Spleen (tissue), 7 donors: ENCODE results near the gene TNFSF8.

Source experiments
- POLR2A ChIP-seq, 3 donors: fragments of 450-650 bp; IDR thresholded peaks; one replicate each; pipeline ENCODE4 v1.5.1; 2017; ENCODE audit warnings: antibody characterized with exemption in 3 of 3, mild to moderate bottlenecking in 1 of 3
- POLR2AphosphoS5 ChIP-seq, 3 donors: sonication (generic); formaldehyde crosslinking; IDR thresholded peaks; one replicate each; pipeline ENCODE4 v1.5.1; 2017; ENCODE audit warnings: antibody characterized with exemption in 3 of 3
- TF ChIP-seq, protein P1 (sequence below), 11 experiments: fragments of 200-600 bp in 7 of 11; fragments of 450-650 bp in 4 of 11; sonication (generic) in 4 of 11; IDR thresholded peaks in 8 of 11; conservative IDR thresholded peaks in 3 of 11; 1 replicate in 7 of 11; 2 replicates in 4 of 11; pipeline versions ENCODE4 v1.4.0 to v1.8.0; 2016 to 2021; ENCODE audit warnings: antibody characterized with exemption in 11 of 11, inconsistent platforms in 4 of 11, mild to moderate bottlenecking in 1 of 11
- donor health status: DM: no; HTN: no; CAD: no; lungs with moderate emphysema.
- donor health status: DM: no; HTN: no; CAD: no.
- donor health status: DM: no; HTN: no; CAD: no.

GRCh38 chr9:114906922-114907571, 23.3 kb downstream of the TNFSF8 start:
- TF ChIP-seq, protein P1, sequence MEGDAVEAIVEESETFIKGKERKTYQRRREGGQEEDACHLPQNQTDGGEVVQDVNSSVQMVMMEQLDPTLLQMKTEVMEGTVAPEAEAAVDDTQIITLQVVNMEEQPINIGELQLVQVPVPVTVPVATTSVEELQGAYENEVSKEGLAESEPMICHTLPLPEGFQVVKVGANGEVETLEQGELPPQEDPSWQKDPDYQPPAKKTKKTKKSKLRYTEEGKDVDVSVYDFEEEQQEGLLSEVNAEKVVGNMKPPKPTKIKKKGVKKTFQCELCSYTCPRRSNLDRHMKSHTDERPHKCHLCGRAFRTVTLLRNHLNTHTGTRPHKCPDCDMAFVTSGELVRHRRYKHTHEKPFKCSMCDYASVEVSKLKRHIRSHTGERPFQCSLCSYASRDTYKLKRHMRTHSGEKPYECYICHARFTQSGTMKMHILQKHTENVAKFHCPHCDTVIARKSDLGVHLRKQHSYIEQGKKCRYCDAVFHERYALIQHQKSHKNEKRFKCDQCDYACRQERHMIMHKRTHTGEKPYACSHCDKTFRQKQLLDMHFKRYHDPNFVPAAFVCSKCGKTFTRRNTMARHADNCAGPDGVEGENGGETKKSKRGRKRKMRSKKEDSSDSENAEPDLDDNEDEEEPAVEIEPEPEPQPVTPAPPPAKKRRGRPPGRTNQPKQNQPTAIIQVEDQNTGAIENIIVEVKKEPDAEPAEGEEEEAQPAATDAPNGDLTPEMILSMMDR (IDR thresholded peaks at IDR 0.05 in 8 of 11, conservative IDR thresholded peaks at IDR 0.05 in 3 of 11) = peak; percentile 33 to 80 (median 61)
- TF ChIP-seq POLR2AphosphoS5 (IDR thresholded peaks at IDR 0.05) (no peak), POLR2A (IDR thresholded peaks at IDR 0.05) (no peak)
